GM18499 (cell line): ENCODE data around the gene IL36B.

Experiments used
- ATAC-seq: cut with Tn5 transposase; IDR thresholded peaks from one replicate; pipeline ENCODE4 v1.9.1; 2021; ENCODE audit warnings: moderate number of reproducible peaks; ENCODE audit not compliant: insufficient read depth, unreplicated experiment

Gene IL36B

DNA sequence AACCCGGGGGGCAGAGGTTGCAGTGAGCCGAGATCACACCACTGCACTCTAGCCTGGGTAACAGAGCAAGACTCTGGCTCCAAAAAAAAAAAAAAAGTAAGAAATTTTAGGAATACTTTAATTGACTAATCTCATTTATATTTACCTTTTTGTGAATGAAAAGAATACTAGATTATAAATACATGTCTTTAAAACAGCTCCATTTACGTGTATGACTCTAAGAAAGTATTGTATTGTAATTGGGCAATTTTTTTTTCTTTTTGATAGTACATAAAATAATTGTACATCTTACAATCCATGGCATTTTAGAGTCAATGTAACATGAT is 39.4 kb downstream of the IL36B start:
- no peak for ATAC-seq

DNA sequence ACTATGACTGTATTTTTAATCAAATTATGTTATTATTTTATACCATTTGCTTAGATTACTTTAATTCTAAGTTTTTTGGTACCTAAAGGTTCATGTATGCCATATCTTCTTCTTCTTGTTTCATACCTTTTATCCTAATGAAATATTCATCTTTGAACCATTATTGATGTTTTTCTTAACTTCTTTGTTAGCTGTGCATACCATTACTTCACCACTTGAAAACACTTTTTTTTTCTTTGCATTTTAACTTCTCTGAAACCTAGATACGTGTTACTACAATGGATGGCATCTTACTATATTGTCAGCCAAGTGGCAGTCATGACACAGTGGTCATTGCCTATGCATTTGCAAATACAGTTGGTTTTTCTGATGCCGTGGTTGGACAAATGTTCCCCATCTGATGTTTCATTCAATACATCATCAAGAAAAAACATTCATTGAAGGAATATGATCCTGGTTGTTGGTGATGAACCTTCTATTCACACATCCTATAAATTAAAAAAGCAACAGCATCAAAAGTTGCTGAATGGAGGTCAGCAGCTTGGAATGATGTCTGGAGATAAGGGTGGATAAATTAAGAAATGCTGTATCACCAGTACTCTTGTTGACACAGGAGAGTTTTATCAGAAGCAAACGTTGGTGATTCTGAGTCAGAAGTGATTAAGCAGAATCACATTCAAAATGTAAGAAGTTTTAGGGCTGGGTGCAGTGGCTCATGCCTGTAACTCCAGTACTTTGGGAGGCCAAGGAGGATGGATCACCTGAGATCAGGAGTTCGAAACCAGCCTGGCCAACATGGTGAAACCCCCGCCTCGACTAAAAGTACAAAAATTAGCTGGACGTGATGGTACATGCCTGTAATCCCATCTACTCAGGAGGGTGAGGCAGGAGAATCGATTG is 40.0 kb downstream of the IL36B start:
- no peak for ATAC-seq

DNA sequence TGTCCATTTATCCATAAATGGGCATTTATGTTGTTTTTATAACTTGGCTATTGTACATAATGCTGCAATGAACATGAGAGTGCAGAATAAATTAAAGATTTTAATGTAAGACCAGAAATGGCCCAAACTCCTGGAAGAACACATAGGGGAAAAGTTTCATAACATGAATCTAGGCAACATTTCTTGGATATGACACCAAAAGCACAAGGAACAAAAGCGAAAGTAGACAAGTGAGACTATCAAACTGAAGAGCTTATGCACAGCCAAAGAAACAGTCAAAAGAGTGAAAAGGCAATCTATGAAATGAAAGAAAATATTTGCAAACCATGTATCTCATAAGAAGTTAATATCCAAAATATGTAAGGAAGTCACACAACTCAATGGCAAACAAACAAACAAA is 41.6 kb downstream of the IL36B start:
- ATAC-seq = no peak

DNA sequence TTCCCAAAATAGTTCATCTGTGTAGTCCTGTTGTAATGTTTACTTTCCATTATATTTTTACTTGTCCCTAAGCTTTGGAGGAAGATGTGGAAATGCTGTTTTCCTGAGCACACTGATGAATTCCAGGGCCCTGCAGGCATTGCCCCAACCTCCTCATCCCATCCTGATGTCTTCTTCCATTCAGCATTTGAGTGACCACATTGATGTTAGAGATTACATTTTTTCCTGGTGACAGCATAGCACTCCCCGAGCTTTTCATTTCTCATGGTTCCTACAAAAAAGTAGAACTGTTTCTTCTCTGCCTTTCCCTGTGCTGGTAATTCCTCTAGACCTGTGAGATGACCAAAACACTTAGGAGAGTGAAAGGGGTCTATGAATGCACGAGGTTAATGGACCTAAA is 42.6 kb downstream of the IL36B start:
- no peak for ATAC-seq

DNA sequence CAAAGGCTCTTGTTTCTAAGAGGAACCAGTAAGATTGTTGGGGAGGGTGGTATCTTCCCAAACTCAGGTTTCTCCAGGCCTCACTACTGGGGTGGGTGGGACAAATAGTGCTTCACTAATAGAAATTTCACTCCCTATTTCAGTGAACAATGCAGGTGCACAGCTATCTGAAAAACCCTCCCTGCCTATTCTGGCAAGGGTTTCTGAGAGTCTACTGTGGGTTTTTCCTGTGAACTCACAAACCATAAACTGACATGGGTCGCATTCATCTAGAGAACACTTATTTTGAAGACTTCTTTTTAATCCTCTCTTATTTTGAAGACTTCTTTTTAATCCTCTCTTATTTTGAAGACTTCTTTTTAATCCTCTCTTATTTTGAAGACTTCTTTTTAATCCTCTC is 43.0 kb downstream of the IL36B start:
- no peak for ATAC-seq

DNA sequence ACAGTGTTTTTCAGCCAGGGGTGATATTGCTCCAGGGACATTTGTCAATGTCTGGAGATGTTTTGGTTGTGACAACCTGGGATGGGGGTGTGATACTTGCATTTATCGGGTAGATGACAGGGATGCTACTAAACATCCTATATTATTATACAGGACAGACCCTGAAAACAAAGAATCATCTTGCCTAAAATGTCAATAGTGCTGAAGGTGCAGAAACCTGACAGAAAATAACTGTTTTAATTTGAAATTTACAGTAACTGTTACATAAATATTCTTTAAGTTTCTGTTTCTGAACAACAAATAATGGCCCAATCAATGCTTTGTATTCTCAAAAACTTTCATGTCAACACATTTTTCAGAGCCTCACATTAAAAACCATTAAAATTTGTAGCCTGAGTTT is 45.4 kb downstream of the IL36B start:
- ATAC-seq = no peak

DNA sequence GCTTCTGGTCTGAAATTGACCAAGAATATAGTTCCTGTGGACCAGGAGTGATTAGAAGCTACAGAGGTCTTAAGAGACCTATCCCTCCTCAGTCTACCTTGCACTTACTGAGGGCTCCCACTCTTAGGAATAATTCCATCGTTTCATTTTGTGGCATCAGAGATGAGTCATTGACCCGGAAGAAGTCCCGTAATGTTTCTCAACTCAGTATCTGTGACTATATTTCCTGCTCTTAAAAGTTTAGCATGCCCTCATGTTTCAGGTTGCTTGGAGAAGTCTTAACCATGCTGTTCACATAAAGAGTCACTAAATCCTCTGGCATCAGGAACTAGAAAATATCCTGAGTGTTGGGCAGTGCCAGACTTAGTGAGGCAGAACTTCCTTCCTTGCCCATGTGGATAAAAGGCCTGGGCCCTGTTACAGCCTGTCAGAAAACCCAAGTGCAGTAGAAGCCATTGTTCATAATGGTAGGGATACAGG is 47.6 kb downstream of the IL36B start, which contains the start of gene IL36A:
IL36A (plus strand) TSS at position 430 of the 480 bp plus-strand sequence. CDS start 413 bp downstream, outside the sequence.
- ATAC-seq = no peak

DNA sequence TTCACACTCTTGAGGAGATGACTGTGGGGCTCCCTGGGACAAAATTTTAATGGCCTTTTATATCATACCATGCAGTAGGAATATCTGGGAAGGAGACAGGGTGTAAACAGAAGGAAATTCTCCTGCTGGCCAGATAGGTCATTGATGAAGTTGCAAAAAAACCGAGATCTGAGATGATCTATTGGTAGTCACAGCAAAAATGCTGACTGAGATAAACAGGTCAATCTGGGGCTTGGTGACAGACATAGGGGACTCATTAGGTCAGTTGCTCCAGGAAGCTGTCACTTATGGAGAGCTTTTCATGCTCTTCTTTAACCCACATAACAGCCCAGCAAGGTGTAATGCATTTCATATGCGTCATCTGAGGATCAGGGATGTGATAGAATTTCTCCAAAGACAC is 50.0 kb downstream of the IL36B start:
- ATAC-seq = no peak

DNA sequence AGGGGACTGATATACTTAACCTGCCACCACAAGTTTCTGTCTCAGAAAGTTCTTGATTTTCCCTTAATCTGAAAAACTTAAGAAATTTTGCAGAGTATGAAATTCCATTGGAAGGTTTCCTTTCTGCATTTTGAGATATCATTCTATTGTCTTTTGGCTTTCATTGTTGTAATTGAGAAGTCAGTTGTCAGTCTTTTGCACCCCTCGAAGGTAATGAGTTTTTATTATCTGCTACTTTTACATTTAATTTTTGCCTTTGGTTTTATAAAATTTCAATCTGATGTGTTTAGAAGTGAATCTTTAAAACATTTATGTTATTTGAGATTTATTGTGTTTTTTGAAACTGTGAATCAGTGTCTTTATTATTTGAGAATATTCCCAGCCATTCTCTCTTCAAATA is 52.2 kb downstream of the IL36B start:
- ATAC-seq = no peak

DNA sequence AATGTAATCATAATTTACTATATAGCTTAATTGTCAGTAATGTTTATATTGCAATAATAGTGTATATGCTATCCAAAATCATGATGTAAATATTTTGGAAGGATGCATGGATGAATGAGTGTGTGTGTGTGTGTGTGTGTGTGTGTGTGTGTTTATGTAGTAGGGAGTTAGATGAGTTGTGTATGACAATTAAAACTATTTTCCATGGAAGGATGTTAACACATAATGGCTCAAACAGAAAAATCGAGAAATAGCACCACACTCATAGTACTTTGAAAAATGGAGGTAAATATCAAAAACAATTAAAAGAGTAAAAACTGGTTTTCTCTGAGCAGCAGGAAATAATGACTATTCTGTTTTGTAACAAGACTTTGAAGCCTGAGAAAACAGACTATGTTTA is 55.5 kb downstream of the IL36B start:
- ATAC-seq = no peak

DNA sequence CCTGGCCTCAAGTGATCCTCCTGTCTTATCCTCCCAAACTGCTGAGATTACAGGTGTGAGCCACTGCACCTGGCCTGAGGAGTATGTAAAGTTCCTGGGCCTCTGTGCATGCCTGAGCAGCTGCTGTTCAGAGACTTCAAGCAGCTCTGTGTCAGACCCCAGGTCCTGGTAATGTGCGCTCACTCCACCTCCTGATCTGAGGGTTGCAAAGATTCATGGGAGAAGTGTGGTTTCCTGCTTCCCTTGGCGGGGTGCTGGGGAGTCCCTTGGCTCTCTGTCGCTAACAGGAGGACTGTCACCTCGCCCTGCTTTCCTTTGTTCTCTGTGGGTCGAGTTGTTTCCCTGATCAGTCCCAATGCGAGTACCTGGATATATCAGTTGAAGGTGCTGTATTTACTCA is 56.0 kb downstream of the IL36B start:
- ATAC-seq = no peak

DNA sequence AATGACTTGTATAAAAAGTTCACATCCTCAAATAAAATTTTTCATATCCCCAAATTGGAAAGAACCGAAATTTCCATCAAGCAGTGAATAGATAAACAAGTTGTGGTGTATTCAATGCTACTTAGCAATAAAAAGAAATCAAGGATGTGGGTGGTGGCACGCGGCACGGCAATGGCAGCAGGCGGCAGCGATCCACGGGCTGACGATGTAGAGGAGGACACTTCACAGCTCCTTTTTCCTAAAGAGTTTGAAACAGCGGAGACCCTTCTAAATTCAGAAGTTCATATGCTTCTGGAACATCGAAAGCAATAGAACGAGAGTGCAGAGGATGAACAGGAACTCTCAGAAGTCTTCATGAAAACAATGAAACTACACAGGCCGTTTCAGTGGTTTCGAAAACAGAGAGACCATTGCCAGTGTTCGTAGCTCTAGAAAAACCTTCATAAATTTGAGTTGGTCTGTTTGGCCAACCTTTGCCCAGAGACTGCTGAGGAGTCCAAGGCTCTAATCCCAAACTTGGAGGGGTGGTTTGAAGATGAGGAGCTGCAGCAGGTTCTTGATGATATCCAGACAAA is 57.2 kb downstream of the IL36B start:
- no peak for ATAC-seq

DNA sequence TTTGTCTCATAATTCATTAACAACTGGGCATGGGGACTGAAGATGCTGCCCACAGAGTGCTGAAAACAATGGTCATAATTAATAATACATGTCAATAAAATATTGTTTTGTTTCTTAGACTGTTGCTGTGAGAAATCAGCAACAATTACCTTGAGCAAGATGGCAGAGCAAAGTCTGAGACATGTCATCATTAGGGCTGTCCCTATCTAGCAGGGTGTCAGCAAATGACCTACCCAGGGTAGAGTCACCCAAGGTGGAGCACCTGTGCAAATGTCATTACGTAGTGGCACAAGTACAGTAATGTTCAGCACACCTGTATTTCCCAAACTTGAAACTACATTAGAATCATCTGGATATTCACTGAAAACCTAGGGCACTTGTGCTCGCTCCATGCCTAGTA is 58.0 kb downstream of the IL36B start:
- no peak for ATAC-seq

DNA sequence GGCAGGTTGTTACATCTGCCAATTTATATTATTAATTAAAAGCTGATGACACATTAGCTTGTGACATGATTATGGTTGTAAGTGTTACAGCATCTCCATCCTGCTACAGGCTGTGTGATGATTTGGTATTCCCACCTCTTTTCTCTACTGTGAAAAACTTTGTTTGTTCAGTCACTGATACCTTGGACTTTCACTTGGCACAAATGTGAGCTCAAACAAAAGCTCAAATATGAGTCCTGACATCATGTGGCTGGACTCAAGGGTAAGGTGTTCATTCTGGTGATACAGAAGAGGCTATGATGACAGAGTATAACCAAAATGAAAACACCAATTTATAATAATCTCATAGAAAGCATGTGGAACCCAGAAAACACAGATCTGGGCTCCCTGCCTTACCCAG is 58.8 kb downstream of the IL36B start:
- ATAC-seq = no peak

DNA sequence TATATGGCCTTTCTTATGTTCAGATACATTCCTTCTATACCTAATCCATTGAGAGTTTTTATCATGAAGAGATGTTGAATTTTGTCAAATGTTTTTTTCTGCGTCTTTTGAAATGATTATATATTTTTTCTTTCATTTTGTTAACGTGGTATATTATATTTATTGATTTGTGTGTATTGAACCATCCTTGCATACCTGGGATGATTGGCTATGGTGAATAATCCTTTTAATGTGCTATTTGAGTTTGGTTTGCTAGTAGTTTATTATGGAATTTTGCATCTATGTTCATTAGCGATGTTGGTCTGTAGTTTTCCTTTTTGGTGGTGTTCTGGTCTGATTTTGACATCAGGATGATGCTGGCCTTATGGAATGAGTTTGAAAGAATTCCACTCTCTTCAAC is 63.1 kb downstream of the IL36B start:
- no peak for ATAC-seq

DNA sequence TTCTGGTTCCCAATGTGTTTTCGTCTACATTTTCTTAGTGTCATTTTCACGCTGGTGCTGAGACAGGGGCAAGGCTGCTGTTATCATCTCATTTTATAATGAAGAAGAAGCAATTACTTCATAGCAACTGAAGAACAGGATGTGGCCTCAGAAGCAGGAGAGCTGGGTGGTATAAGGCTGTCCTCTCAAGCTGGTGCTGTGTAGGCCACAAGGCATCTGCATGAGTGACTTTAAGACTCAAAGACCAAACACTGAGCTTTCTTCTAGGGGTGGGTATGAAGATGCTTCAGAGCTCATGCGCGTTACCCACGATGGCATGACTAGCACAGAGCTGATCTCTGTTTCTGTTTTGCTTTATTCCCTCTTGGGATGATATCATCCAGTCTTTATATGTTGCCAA is 67.6 kb downstream of the IL36B start:
- no peak for ATAC-seq

DNA sequence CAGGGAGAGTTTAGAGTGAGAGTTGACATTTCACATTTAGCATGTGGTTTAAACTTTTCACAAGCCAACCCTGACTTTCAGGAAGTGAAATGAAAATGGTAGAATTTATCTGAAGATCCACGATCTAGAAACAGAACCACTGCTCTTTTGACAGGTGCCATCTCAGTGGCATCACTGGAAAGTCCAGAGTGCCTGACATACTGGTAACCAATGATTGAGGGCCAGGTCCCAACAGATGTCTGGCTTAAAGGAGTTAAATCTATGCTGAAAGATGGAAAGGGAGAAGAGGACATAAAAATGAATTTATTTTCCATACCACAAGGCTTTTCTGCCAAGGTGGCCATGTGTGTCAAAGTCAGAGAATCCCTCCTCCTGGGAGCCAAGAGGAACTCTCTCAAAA is 72.1 kb downstream of the IL36B start:
- ATAC-seq = no peak

DNA sequence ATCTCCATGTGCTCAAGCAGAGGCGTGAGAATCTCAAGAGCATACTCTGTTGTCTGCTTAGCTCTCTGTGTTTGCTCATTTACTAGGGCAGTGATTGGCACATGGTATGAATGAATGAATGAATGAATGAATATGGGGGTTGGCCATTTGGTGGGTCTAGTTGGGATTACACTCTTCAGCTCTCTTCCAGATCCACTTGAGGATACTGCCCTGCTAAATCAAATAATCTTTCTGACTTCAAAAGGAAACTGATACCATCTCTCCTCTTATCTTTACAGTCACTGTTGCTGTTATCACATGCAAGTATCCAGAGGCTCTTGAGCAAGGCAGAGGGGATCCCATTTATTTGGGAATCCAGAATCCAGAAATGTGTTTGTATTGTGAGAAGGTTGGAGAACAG is 72.9 kb downstream of the IL36B start:
- no peak for ATAC-seq

DNA sequence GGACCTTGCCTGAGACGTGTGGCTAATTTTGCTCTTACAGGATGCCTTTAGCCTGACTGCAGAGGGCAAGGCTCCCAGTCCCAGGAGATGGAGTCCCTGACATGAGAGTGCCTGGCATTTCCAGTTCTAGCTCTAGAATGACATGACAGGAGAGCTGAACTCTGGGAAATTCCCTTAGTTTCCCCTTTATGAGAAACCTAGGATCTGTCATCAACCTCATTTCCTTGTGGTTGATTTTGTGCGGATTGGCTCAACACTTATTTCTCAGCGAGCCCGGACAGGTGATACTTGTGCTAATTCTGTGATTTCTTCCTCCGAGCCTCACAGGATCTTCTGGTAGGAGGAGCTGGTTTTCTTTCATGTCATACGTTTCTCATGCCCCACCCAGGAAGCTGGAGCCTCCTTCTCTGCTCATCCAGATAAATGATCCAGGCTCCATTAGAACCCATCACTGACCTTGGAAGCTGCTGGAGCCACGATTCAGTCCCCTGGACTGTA is 75.1 kb downstream of the IL36B start, which contains the start of gene IL36G:
IL36G (plus strand) TSS at position 448 of the 498 bp plus-strand sequence. CDS start 633 bp downstream, outside the sequence.
- no peak for ATAC-seq
